Large intestine (tissue), 3 donors: ENCODE results near the gene CDRT15. TPM values are rescaled to one million over a fixed set of nuclear protein-coding genes. Genes with fewer than 3 reads are reported as not detected.
"Not testable (repeated sequence)": the region's sequence is repeated elsewhere in the genome, so short reads cannot be mapped to it uniquely, and the experiment has no call there.

ENCODE experiments used
- DNase-seq, 2 donors: peaks; one replicate each; pipeline versions ENCODE4 v3.0.0 to v3.0.0-alpha.2; 2013
- H3K27ac ChIP-seq: one replicate; pipeline ENCODE4 v1.5.1; 2013; ENCODE audit warnings: low read length
- H3K27me3 ChIP-seq: 2 replicates; pipeline ENCODE4 v1.6.1; 2013; ENCODE audit warnings: low read length; ENCODE audit not compliant: control insufficient read depth, insufficient read depth
- H3K36me3 ChIP-seq: 2 replicates; pipeline ENCODE4 v1.6.1; 2013; ENCODE audit warnings: low read length; ENCODE audit not compliant: control insufficient read depth, insufficient read depth
- H3K4me1 ChIP-seq: one replicate; pipeline ENCODE4 v1.6.1; 2013; ENCODE audit warnings: low read length; ENCODE audit not compliant: control insufficient read depth, insufficient read depth
- H3K4me3 ChIP-seq: one replicate; pipeline ENCODE4 v1.5.1; 2013; ENCODE audit warnings: low read length
- H3K9me3 ChIP-seq: one replicate; pipeline ENCODE4 v1.6.1; 2013; ENCODE audit warnings: mild to moderate bottlenecking, low read depth, low read length, moderate library complexity; ENCODE audit not compliant: control insufficient read depth
- WGBS: methylation state at CpG from one replicate; pipeline ENCODE4 v1.1.5; 2013; ENCODE audit warnings: low lambda C conversion rate; ENCODE audit not compliant: insufficient coverage; 5-methylcytosine and 5-hydroxymethylcytosine counted together
- polyA plus RNA-seq: library from polyadenylated mRNA; unstranded; fragments of 120-200 nt; gene quantifications from one replicate; pipeline ENCODE4 v1.2.1, GENCODE V29; 2013

The CDRT15 gene
- polyA plus RNA-seq, 1 donor: 0.34 TPM

DNA sequence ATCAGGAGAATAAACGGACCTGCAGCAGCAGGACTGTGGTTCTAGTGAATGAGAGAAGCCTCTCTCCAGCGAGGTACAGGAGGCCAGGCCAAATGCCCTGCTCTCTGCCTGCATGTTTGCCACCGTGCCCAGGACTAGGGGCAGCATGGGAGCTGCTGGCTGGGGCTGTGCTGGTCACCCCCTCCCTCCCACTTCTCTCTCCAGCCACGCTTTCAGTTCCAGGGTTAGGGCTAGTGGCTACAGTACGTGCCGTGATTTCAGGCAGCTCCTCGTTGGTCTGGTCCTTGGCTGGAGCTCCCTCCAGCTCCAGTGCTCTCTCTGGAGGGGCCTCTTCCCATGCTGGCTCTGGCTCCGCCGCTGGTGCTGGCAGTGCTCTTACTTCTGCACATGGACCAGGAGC lies 630 bp downstream of the CDRT15 start:
- not testable (repeated sequence) for H3K36me3 ChIP-seq, H3K4me1 ChIP-seq, DNase-seq, H3K27ac ChIP-seq, H3K27me3 ChIP-seq, H3K4me3 ChIP-seq, H3K9me3 ChIP-seq
- WGBS: no CpG with 5 or more reads among the region's 9 CpGs

DNA sequence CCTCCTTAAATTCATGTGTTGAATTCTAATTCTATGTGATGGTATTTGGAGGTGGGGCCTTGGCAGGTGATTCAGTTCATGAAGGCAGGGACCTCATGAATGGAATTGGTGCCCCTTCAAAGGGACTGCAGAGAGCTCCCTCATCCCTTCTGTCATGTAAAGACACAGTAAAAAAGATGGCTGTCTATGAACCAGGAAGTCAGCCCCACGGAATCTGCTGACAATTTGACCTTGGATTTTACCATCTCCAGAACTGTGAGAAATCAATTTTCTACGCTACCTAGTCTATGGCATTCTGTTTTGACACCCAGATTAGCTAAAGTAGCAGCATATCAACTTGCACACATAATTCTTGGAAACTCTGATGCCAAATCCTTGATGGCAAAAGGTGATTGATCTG lies 1.6 kb downstream of the CDRT15 start:
- not testable (repeated sequence) for H3K27ac ChIP-seq, H3K27me3 ChIP-seq, H3K4me3 ChIP-seq, H3K36me3 ChIP-seq, H3K9me3 ChIP-seq, H3K4me1 ChIP-seq, DNase-seq
- WGBS: no CpG with 5 or more reads among the region's 2 CpGs

DNA sequence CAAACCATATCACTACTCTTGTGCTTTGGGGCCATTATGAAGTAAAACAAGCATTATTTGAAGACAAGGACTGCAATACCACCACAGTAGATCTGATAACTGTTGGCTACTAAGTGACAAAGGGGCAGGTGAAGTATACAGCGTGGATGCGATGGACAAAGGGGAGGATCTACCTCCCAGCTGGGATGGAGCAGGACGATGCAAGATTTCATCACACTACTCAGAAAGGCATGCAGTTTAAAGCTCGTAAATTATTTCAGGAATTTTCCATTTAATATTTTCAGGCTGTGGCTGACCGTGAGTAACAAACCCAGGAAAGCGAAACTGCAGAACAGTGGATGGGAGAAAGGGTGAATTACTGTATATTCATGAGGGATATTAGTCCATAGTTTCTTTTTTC lies 5.5 kb downstream of the CDRT15 start:
- not testable (repeated sequence) for DNase-seq, H3K9me3 ChIP-seq, H3K27ac ChIP-seq, H3K36me3 ChIP-seq, H3K27me3 ChIP-seq, H3K4me3 ChIP-seq, H3K4me1 ChIP-seq
- WGBS: no CpG with 5 or more reads among the region's 6 CpGs

DNA sequence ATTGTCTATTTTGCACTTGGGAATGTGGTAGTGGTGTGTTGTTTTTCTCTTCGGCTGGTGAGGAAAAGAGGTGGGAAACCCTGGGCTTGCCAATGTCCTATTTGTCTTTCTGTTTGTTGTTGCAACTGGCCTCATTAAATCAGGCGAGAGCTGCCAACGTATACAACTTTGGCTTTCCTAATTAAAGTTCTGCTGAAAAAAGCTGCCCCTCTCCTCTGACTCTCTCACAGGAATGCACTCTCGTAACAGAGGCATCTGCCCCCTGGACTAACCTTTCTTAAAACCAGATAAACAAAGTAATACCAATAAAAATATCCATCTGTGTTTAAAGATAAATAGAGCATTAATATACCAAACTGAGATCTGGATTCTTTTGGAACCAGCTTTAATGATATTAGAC lies 7.8 kb downstream of the CDRT15 start:
- no peaks in the 10 kb centered on the region for H3K9me3 ChIP-seq
- H3K27me3 ChIP-seq: no peaks in the 10 kb centered on the region
- no peaks in the 10 kb centered on the region for H3K36me3 ChIP-seq
- no peak overlapping the region for H3K4me3 ChIP-seq
- H3K27ac ChIP-seq: no peak overlapping the region
- no peak for DNase-seq
- H3K4me1 ChIP-seq: no peaks in the 10 kb centered on the region
- no CpG with 5 or more reads among the region's 4 CpGs for WGBS

DNA sequence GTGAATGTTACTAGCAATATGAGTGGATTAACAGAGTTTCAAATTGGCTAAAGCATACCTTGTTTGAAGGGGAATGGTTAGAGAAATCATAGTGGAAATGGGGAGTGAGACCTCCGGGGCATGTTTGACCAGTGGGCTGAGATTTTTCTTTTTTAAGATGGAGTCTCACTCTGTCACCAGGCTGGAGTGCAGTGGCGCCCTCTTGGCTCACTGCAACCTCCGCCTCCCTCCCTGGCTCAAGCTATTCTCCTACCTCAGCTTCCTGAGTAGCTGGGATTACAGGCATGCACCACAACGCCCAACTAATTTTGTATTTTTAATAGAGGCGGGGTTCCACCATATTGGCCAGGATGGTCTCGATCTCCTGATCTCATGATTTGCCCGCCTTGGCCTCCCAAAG lies 9.6 kb downstream of the CDRT15 start:
- no peaks in the 10 kb centered on the region for H3K4me1 ChIP-seq

DNA sequence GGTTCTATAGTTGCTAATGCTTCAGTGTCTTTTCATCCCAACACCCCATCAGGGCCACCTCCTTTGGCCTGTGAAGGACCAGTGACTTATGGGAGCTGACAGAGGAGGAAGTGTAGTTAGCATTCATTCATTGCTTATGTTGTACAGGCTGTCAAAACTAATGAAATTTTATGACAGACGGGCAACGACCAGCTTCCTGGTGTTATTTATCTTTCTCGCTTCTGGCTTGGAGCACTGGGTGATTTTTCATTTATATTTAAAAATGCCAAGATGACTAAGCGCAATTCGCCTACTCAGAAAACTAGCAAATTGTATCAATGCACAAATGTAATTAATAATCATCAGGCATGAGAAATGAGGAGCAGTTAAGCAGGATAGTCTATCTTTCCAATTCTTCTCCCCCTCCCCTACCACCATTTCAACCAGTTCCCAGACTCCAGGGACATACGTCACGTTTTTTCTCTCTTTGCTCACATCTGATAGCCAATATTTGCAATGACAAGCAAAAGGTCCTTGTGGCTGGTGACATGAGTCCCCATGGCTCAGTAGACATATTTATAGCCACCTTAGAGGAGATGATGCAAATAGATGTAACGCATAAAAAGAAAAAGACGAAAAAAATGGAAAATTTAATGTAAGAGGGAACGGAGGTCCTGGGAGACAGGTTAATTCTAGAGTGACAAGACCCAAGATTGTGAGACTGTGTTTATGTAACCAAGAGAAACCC lies 11.2 kb downstream of the CDRT15 start:
- H3K27ac ChIP-seq: no peak overlapping the region
- H3K27me3 ChIP-seq: no peaks in the 10 kb centered on the region
- no peak for DNase-seq
- H3K36me3 ChIP-seq: no peaks in the 10 kb centered on the region
- H3K4me3 ChIP-seq: no peak overlapping the region
- no peaks in the 10 kb centered on the region for H3K9me3 ChIP-seq
- H3K4me1 ChIP-seq: no peaks in the 10 kb centered on the region
- WGBS: 68% methylated on average over 4 of the region's 10 CpGs

More for the DNA sequence above, 9.6 kb downstream of the CDRT15 start:
- WGBS: 100% methylated on average over 1 of the region's 7 CpGs
- Histone ChIP-seq H3K36me3 (no peaks in the 10 kb centered on the region), H3K27ac (no peak overlapping the region), H3K27me3 (no peaks in the 10 kb centered on the region), H3K9me3 (no peaks in the 10 kb centered on the region), H3K4me3 (no peak overlapping the region)
- no peak for DNase-seq

DNA sequence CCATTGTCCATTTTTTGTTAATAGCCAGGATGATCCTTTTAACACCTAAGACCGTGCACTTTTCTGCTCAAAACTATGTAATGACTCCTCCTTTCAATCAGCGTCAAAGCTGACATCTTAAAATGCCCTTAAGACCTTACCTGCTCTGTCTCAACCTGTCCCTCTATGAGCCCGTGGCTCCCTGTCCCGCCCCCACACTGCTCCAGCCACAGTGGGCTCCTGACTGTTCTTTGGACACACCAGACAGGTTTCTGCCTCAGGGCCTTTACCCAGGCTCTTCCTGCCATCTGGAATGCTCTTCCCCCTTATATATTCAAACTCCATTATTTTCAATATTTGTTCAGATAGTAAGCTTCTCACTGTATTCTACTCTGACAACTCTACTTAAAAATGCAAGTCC lies 14.1 kb downstream of the CDRT15 start:
- no CpG with 5 or more reads among the region's 4 CpGs for WGBS
- H3K36me3 ChIP-seq: no peaks in the 10 kb centered on the region
- no peaks in the 10 kb centered on the region for H3K27me3 ChIP-seq
- no peak overlapping the region for H3K4me3 ChIP-seq
- no peaks in the 10 kb centered on the region for H3K4me1 ChIP-seq
- no peaks in the 10 kb centered on the region for H3K9me3 ChIP-seq
- no peak for DNase-seq
- no peak overlapping the region for H3K27ac ChIP-seq

DNA sequence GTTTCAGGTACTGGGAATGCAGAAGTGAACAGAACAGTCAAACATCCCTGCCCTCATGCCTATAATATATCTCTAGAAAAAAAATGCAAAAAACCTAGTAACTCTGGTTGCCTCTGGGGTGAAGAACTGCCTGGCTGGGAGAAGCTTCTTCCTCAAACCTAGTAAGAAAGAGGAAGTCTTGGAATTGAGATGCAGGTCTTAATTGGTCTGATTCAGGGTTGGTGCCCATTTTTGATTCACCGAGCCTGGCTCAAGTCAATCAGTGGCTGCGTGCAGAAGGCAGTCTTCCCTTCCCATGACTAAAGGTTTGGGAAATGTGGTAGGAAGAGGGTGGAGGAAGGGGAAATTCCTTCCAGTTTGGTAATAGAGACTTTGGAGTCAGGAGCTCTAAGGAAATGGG lies 22.4 kb downstream of the CDRT15 start:
- Histone ChIP-seq H3K27ac (no peak overlapping the region), H3K4me1 (peaks cover 12% of the 10 kb centered on the region), H3K4me3 (no peak overlapping the region), H3K9me3 (peaks cover 7% of the 10 kb centered on the region), H3K36me3 (peaks cover 2% of the 10 kb centered on the region), H3K27me3 (no peaks in the 10 kb centered on the region)
- WGBS: no CpG with 5 or more reads among the region's 2 CpGs
- no peak for DNase-seq

DNA sequence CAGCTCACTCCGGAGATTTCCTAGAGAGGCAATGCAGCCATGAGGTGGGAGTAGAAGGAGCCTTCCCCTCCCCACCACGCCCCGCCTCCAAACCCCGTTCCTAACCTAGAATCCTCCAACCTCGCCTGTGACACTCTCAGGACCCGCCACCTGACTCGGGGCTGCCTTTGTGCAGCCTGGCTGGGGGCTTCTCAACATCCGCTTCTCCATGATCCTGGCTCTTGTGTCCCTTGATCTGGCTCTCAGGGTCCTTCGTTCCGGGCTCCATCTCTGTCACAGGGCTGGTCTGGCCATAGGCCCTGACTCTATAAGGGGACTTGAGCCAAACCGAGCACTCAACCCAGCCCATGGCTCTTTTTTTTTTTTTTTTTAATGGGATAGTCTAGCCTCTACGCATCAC lies 24.3 kb downstream of the CDRT15 start:
- Histone ChIP-seq H3K27ac (no peak overlapping the region), H3K9me3 (peaks cover 7% of the 10 kb centered on the region), H3K4me3 (no peak overlapping the region), H3K27me3 (no peaks in the 10 kb centered on the region), H3K4me1 (peaks cover 17% of the 10 kb centered on the region), H3K36me3 (peaks cover 6% of the 10 kb centered on the region)
- WGBS: no CpG with 5 or more reads among the region's 12 CpGs
- DNase-seq: no peak

DNA sequence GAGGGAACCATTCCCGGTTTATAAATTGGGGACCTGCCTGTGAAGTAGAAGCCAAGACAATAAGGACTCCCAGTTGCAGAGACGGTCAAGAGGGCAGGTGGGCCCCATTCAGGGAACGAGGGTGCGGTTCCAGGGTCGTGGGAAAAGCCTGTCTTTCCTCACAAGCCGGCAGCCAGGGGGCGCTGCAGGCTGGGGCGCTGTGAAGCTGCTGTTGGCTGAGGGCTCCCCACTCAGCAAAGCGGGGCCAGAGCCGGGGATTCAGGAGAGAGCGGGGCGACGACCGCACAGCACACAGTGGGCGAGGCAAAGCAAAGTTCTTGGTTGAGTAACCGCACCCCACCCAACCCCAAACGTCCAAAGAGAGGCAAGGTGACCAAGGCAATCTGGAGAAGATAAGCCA lies 24.9 kb downstream of the CDRT15 start:
- Histone ChIP-seq H3K9me3 (peaks cover 7% of the 10 kb centered on the region), H3K27me3 (no peaks in the 10 kb centered on the region), H3K27ac (no peak overlapping the region), H3K4me3 (no peak overlapping the region), H3K4me1 (peaks cover 17% of the 10 kb centered on the region), H3K36me3 (peaks cover 10% of the 10 kb centered on the region)
- DNase-seq: peak; percentile 38 to 54
- WGBS: no CpG with 5 or more reads among the region's 17 CpGs

DNA sequence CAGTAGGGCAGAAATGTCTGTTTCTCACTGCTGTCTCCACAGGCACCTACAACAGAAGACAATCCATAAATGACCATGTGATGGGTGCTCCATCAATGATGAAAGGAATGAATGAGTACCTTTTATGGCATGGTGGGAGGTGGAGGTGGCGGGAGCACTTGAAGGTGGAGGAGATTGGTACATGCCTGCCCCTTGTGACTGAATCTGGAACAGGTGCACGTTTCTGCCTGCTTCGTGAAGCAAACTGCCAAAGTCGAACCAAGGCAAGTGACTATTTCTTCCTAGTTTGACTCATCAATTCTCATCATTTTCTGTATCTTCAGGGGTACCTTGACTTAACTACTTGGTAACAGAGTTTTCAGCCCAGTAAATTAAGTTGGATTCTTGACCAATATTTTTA lies 25.4 kb downstream of the CDRT15 start:
- Histone ChIP-seq H3K4me1 (peaks cover 17% of the 10 kb centered on the region), H3K4me3 (no peak overlapping the region), H3K27ac (no peak overlapping the region), H3K36me3 (peaks cover 14% of the 10 kb centered on the region), H3K27me3 (no peaks in the 10 kb centered on the region), H3K9me3 (peaks cover 7% of the 10 kb centered on the region)
- no CpG with 5 or more reads among the region's 4 CpGs for whole genome bisulfite sequencing
- DNase-seq: no peak
